ENCODE data around the gene CBL.
"Not testable (repeated sequence)": the region's sequence is repeated elsewhere in the genome, so short reads cannot be mapped to it uniquely, and the experiment has no call there.

The CBL gene

DNA sequence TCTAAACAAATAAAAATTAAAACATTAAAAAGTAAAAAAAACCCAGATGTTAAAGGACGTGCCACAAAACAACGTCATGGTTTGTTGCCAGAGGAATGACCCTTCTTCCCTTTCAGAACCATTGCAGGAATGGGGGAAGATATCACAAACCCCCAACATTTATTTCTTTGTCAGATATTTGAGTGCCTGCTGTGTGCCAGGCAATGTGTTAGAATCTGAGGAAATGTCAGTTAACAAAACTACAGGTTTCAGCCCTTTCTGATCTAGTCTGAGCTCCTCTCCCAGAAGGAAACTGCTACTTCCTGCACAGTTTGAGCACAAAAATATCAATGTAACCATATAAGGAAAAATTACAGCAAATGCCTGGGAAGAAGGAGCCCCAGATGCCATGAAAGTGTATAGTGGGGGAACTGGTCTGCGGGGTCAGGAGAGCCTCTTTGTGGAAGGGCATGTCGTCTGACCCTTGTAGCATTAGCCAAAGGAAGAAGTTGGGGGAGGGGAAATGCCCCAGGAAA is 27.9 kb upstream of the CBL start:
- H3K4me3 Mint-ChIP-seq = no peak overlapping the region
- H3K4me1 Mint-ChIP-seq (ENCODE audit: low read depth) = peaks cover 8% of the 10 kb centered on the region
- H3K27me3 Mint-ChIP-seq = no peaks in the 10 kb centered on the region
- no peak overlapping the region for H3K27ac Mint-ChIP-seq
- no peaks in the 10 kb centered on the region for H3K9me3 Mint-ChIP-seq
- H3K36me3 Mint-ChIP-seq (ENCODE audit: low read depth) = peaks cover 17% of the 10 kb centered on the region

DNA sequence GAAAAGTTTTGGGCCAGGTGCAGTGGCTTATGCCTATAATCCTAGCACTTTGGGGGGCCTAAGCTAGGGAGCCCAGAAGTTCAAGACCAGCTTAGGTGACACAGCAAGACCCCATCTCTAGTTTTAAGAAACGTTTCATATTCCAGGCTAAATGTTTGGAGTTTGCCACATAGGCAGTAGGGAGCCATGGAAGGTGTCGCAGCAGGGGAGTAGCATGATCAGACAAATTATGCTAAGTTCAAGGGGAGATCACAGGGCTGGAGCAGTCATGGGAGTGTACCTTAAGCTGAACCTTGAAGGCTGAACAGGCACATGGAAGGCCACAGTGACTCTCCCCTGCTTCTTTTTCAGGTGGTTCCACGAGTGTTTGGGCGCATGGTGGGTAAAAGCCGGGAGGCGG is 26.8 kb upstream of the CBL start:
- no peaks in the 10 kb centered on the region for H3K27me3 Mint-ChIP-seq
- peaks cover 8% of the 10 kb centered on the region for H3K4me1 Mint-ChIP-seq (ENCODE audit: low read depth)
- peaks cover 17% of the 10 kb centered on the region for H3K36me3 Mint-ChIP-seq (ENCODE audit: low read depth)
- no peak overlapping the region for H3K4me3 Mint-ChIP-seq
- H3K9me3 Mint-ChIP-seq = no peaks in the 10 kb centered on the region
- H3K27ac Mint-ChIP-seq = no peak overlapping the region

DNA sequence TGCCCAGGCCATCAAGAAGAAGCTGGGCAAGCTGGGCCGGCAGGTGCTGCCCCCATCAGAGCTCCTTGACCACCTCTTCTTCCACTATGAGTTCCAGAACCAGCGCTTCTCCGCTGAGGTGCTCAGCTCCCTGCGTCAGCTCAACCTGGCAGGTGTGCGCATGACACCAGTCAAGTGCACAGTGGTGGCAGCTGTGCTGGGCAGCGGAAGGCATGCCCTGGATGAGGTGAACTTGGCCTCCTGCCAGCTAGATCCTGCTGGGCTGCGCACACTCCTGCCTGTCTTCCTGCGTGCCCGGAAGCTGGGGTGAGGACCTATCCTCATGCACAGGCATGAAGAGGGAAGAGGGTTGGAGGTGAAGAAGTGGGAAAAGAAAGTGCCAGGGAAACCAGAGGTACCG is 26.2 kb upstream of the CBL start:
- Mint-ChIP-seq H3K4me1 (ENCODE audit: low read depth) (peaks cover 8% of the 10 kb centered on the region), H3K4me3 (no peak overlapping the region), H3K36me3 (ENCODE audit: low read depth) (peaks cover 14% of the 10 kb centered on the region), H3K27me3 (no peaks in the 10 kb centered on the region), H3K9me3 (no peaks in the 10 kb centered on the region), H3K27ac (no peak overlapping the region)

DNA sequence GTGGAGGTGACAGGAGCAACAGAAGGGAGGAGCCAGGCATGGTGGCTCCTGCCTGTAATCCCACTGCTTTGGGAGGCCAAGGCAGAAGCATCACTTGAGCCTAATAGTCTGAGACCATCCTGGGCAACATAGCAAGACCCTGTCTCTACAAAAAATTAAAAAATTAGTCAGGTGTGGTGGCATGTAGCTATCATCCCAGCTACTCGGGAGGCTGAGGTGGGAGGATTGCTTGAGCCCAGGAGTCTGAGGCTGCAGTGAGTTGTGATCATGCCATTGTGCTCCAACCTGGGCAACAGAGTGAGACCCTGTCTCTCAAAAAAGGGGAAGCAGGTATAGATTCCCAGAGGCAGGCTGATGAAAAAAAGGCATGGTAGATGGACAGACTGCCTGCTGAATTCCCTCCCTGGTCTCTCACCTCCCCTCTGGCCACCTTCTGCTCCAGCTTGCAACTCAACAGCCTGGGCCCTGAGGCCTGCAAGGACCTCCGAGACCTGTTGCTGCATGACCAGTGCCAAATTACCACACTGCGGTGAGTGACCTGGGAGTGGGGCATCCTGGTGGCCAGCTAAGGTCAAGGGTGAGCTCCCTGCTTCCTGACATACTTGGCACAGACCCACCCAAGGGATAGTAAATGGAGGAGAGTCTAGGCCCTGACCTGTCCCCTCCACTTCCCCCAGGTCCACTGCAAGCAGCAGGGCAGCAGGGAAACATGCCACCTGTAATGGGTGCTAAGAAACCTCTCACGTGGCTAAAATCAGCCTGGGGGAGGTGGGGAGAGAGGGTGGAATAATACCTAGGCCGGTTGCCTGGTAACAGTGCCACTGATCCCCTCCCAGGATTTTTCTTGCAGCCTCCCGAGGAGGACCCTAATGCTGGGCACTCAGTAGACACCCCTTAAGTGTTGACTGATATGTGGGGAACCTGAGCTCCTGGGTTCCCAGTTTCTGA is 25.1 kb upstream of the CBL start:
- H3K36me3 Mint-ChIP-seq (ENCODE audit: low read depth) = peaks cover 7% of the 10 kb centered on the region
- H3K27ac Mint-ChIP-seq = no peak overlapping the region
- peaks cover 4% of the 10 kb centered on the region for H3K4me1 Mint-ChIP-seq (ENCODE audit: low read depth)
- no peak overlapping the region for H3K4me3 Mint-ChIP-seq
- H3K9me3 Mint-ChIP-seq = no peaks in the 10 kb centered on the region
- no peaks in the 10 kb centered on the region for H3K27me3 Mint-ChIP-seq

DNA sequence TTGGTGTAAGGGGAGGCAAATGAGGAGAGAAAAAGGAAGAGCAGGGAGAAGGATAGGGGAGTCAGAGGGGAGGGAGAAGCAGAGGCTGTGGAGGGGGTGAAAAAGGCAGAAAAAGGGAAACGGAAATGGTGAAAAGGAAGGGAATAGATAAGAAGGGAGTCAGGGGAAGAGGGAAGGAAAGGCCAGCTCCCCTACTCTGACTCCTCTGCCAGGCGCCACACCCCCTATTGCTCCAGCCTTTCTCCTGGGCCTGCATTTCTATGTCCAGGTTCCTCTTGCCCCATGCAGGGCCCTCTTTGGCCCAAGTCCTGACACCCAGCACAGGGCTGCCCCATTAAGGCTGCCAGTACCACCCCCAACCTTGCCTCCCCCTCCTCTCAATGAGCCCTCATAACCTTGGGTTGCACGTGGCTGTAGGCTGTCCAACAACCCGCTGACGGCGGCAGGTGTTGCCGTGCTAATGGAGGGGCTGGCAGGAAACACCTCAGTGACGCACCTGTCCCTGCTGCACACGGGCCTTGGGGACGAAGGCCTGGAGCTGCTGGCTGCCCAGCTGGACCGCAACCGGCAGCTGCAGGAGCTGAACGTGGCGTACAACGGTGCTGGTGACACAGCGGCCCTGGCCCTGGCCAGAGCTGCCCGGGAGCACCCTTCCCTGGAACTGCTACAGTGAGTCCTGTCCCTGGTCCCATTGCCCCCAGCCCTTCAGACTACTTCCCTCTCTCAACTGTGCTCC is 24.3 kb upstream of the CBL start:
- Mint-ChIP-seq H3K4me3 (no peak overlapping the region), H3K36me3 (ENCODE audit: low read depth) (peaks cover 7% of the 10 kb centered on the region), H3K27ac (no peak overlapping the region), H3K27me3 (no peaks in the 10 kb centered on the region), H3K9me3 (no peaks in the 10 kb centered on the region), H3K4me1 (ENCODE audit: low read depth) (peaks cover 4% of the 10 kb centered on the region)

DNA sequence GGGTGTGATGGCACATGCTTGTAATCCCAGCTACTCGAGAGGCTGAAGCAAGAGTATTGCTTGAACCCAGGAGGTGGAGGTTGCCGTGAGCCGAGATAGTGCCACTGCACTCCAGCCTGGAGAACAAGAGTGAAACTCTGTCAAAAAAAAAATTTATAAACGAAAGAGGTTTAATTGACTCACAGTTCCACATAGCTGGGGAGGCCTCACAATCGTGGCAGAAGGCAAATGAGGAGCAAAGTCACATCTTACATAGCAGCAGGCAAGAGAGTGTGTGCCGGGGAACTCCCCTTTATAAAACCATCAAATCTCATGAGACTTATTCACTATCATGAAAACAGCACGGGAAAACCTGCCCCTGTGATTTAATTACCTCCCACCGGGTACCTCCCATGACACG is 21.7 kb upstream of the CBL start:
- H3K4me1 Mint-ChIP-seq (ENCODE audit: low read depth); H3K27ac Mint-ChIP-seq; H3K36me3 Mint-ChIP-seq (ENCODE audit: low read depth); H3K4me3 Mint-ChIP-seq; H3K27me3 Mint-ChIP-seq; H3K9me3 Mint-ChIP-seq: not testable (repeated sequence)

DNA sequence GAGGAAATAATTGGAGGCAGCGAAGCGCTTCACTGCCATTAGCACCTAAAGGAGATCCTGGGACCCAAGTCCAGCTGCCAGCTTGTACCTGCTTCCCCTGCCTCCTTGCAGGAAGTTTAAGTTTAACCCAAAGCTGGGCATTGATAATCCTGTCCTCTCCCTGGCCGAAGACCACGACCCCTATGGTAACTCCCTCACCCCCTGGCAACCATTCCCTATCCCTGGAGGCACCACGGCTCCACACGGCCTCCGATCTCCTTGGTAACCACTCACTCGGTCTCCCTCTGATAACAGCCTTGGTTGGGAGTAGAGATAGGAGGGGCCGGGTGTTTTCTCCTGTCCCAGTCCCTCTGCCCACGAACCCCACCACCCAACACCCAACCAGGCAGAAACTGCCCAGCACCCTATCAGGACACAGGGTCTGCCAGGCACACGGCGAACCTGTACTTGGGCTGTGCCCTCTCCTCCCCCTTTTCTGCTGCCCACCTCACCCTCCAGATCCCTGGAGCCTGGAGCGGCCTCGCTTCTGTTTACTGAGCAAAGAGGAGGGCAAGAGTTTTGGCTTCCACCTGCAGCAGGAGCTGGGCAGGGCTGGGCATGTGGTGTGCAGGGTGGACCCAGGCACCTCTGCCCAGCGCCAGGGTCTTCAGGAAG is 20.0 kb upstream of the CBL start:
- H3K27ac Mint-ChIP-seq = no peak overlapping the region

DNA sequence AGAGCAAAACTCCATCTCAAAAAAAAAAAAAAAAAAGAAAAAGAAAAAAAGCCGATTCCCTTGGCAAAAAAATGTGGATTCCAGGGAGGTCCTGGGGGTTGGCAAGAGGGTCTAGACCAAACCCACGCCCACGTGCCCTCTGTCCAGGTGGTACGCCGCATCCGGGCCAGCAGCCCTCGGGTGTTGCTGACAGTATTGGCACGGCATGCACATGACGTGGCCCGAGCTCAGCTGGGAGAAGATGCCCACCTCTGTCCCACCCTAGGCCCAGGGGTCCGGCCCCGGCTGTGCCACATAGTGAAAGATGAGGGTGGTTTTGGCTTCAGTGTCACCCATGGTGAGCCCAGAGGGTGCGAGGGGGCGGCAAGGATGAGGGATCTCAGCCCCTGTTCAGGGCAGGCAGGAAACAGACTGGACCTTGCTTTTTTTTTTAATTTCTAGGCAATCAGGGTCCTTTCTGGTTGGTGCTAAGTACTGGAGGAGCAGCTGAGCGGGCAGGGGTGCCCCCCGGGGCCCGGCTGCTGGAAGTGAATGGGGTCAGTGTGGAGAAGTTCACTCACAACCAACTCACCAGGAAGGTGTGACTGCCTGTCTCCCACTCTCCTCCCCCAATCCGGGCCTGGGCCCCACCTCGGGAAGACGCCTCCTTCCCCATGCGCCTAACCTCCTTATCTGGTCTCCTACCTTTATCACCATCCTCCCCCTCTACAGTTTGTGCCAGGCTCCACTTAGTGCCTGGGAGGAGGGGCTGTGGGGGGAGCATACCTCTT is 18.8 kb upstream of the CBL start:
- Mint-ChIP-seq H3K4me3 (no peak overlapping the region), H3K27me3 (no peaks in the 10 kb centered on the region), H3K4me1 (ENCODE audit: low read depth) (no peaks in the 10 kb centered on the region), H3K27ac (no peak overlapping the region), H3K36me3 (ENCODE audit: low read depth) (no peaks in the 10 kb centered on the region), H3K9me3 (no peaks in the 10 kb centered on the region)

More for the DNA sequence above, 20.0 kb upstream of the CBL start:
- Mint-ChIP-seq H3K27me3 (no peaks in the 10 kb centered on the region), H3K36me3 (ENCODE audit: low read depth) (no peaks in the 10 kb centered on the region), H3K4me3 (no peak overlapping the region), H3K4me1 (ENCODE audit: low read depth) (no peaks in the 10 kb centered on the region), H3K9me3 (no peaks in the 10 kb centered on the region)

DNA sequence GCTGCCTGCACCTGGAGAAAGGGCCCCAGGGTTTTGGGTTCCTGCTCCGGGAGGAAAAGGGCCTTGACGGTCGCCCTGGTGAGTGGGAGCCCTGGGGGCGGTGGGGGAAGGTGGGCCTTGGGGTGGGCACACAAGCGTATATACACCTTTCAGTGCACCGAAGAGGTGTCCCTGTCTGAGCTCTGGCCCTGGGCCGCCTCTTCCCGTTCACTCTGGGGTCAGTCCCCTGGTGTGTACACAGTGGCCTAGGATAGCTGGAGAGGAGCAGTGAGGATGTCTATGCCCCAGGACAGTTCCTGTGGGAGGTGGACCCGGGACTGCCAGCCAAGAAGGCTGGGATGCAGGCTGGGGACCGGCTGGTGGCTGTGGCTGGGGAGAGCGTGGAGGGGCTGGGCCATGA is 18.1 kb upstream of the CBL start:
- H3K4me1 Mint-ChIP-seq (ENCODE audit: low read depth) = no peaks in the 10 kb centered on the region
- no peak overlapping the region for H3K27ac Mint-ChIP-seq
- H3K4me3 Mint-ChIP-seq = no peak overlapping the region
- no peaks in the 10 kb centered on the region for H3K9me3 Mint-ChIP-seq
- no peaks in the 10 kb centered on the region for H3K36me3 Mint-ChIP-seq (ENCODE audit: low read depth)
- H3K27me3 Mint-ChIP-seq = no peaks in the 10 kb centered on the region

DNA sequence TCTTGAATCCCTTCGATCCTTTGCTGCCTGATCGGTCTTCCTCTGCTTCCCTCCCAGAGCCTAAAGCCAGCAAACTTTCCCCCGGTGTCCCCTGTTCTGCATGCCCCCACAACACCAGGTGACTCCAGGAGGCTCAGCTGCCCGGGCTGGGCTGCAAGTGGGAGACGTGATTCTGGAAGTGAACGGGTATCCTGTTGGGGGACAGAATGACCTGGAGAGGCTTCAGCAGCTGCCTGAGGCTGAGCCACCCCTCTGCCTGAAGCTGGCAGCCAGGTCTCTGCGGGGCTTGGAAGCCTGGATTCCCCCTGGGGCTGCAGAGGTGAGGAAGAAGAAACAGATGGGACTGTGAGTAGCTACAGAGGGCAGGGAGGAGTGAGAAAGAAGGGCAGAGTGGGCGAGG is 17.3 kb upstream of the CBL start:
- H3K36me3 Mint-ChIP-seq (ENCODE audit: low read depth) = no peaks in the 10 kb centered on the region
- no peaks in the 10 kb centered on the region for H3K4me1 Mint-ChIP-seq (ENCODE audit: low read depth)
- no peak overlapping the region for H3K4me3 Mint-ChIP-seq
- no peak overlapping the region for H3K27ac Mint-ChIP-seq
- no peaks in the 10 kb centered on the region for H3K27me3 Mint-ChIP-seq
- H3K9me3 Mint-ChIP-seq = no peaks in the 10 kb centered on the region

DNA sequence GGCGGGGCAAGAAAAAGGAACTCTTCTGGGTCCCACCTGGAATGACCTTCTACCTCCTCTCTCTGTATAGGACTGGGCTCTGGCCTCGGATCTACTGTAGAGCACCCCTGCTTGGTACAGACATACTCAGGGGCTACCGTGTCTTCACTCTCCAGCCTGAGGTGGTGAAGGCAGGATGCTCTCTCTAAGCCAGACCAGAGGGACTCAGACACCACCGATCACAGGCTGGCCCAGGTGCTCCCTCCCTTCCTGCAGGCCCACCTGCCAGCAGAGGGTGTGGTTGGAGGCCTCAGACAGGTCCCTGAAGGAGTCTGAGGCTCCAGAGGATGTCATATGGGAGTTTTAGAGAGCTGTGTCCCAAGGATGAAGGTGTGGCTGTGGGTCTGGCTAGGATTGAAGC is 16.7 kb upstream of the CBL start:
- Mint-ChIP-seq H3K9me3 (no peaks in the 10 kb centered on the region), H3K4me1 (ENCODE audit: low read depth) (no peaks in the 10 kb centered on the region), H3K27me3 (no peaks in the 10 kb centered on the region), H3K36me3 (ENCODE audit: low read depth) (no peaks in the 10 kb centered on the region), H3K4me3 (no peak overlapping the region), H3K27ac (no peak overlapping the region)

DNA sequence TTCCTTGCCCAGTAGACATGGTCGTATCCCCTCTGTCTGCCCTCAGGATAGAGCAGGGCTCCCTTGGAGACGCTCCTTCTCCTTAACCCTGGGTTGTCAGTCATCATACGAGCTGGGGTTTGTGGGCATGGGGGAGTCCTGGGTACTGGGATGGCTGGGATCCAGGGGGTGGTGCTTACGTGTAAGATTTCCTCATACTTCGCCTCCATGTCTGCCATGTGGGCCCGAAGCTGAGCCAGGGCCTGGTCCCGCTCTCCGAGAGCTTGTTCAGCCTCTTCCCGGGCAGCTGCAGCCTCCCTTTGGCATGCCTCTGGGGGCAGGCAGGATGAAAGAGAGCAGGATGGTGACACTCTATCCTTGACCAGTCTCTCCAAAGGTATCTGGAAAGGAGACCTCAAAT is 15.6 kb upstream of the CBL start:
- no peaks in the 10 kb centered on the region for H3K9me3 Mint-ChIP-seq
- H3K27me3 Mint-ChIP-seq = no peaks in the 10 kb centered on the region
- no peak overlapping the region for H3K27ac Mint-ChIP-seq
- H3K4me1 Mint-ChIP-seq (ENCODE audit: low read depth) = no peaks in the 10 kb centered on the region
- H3K36me3 Mint-ChIP-seq (ENCODE audit: low read depth) = no peaks in the 10 kb centered on the region
- no peak overlapping the region for H3K4me3 Mint-ChIP-seq

DNA sequence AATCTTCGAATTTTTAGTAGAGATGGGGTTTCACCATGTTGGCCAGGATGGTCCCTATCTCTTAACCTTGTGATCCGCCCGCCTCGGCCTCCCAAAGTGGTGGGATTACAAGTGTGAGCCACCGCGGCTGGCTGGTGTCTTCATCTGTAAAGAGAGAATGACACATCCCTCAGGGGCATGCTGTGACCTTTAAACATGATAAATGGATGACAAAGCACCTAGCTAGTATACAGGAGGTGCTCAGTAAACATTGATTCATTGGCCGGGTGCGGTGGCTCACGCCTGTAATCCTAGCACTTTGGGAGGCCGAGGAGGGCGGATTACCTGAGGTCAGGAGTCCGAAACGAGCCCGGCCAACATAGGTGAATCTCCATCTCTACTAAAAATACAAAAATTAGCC is 14.9 kb upstream of the CBL start:
- H3K36me3 Mint-ChIP-seq (ENCODE audit: low read depth); H3K4me3 Mint-ChIP-seq; H3K27me3 Mint-ChIP-seq; H3K4me1 Mint-ChIP-seq (ENCODE audit: low read depth); H3K27ac Mint-ChIP-seq; H3K9me3 Mint-ChIP-seq: not testable (repeated sequence)

DNA sequence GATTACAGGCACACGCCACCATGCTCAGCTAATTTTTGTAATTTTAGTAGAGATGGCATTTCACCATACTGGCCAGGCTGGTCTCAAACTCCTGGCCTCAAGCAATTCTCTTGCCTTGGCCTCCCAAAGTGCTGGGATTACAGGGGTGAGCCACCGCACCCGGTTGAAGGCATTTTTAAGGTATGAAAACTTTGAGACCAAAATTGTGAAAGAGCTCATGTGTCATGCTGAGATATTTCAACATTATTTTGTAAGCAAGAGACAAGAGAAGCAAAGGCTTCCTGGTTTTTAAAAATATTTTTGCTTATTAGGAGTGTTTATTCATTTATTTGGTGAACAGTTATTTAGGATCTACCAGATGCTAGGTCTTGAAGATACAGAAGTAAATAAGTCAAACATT is 14.0 kb upstream of the CBL start:
- H3K27me3 Mint-ChIP-seq = no peaks in the 10 kb centered on the region
- no peak overlapping the region for H3K27ac Mint-ChIP-seq
- no peaks in the 10 kb centered on the region for H3K9me3 Mint-ChIP-seq
- no peak overlapping the region for H3K4me3 Mint-ChIP-seq
- H3K36me3 Mint-ChIP-seq (ENCODE audit: low read depth) = no peaks in the 10 kb centered on the region
- H3K4me1 Mint-ChIP-seq (ENCODE audit: low read depth) = no peaks in the 10 kb centered on the region
